Measurements from ENCODE around the gene SCT. TPM values are rescaled to one million over a fixed set of nuclear protein-coding genes. Genes with fewer than 3 reads are reported as not detected.

Gene SCT
- total RNA-seq, 4 donors from 2014 or later = not detected

DNA sequence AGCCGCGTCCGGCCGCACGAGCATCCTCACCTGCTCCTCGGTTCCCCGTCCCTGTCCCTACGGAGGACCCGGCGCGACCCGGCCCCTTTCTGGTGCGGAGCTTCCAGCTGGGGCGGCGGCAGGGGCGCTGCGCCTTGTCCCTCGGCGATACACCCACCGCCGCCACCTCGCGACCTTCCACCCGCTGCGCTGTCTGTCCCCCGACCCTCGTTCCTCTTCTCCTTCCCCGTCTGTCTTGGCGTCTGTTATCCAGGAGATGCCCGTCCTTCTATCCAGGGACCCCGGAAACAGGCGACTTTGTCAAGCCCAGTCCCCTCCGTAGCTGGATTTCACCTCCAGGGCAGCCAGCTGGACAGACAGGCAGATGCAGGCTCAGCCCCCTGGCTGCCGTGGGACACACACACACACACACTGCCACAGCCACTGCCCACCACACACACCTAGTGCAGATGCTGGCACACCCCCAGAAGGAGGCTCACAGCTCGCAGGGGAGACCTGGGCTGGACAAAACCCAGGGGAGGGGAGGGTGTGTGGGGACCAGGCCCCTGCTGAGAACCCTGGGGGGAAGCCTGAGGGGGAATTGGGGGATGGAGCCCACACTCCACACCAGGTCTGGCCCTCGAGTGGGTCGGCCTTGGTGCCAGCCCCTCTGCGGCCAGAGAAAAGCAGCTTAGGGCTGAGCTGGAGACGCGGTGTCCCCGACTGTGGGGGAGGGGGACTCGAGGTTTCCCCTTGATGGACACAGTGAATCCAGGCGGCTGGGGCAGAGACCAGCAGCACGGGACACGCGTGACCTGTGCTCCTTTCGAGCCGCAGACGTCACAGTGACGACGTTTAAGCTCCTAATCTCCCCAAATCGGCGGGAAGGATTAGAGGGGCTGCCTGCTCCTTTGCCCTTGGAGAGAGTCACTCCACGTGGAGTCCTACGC, 10.9 kb upstream of the SCT start:
- ATAC-seq (ENCODE audit: low FRiP score) (no peak), DNase-seq (ENCODE audit: low spot score) (no peak)
- TF ChIP-seq, protein P1, sequence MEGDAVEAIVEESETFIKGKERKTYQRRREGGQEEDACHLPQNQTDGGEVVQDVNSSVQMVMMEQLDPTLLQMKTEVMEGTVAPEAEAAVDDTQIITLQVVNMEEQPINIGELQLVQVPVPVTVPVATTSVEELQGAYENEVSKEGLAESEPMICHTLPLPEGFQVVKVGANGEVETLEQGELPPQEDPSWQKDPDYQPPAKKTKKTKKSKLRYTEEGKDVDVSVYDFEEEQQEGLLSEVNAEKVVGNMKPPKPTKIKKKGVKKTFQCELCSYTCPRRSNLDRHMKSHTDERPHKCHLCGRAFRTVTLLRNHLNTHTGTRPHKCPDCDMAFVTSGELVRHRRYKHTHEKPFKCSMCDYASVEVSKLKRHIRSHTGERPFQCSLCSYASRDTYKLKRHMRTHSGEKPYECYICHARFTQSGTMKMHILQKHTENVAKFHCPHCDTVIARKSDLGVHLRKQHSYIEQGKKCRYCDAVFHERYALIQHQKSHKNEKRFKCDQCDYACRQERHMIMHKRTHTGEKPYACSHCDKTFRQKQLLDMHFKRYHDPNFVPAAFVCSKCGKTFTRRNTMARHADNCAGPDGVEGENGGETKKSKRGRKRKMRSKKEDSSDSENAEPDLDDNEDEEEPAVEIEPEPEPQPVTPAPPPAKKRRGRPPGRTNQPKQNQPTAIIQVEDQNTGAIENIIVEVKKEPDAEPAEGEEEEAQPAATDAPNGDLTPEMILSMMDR (IDR thresholded peaks at IDR 0.05) = no peak

DNA sequence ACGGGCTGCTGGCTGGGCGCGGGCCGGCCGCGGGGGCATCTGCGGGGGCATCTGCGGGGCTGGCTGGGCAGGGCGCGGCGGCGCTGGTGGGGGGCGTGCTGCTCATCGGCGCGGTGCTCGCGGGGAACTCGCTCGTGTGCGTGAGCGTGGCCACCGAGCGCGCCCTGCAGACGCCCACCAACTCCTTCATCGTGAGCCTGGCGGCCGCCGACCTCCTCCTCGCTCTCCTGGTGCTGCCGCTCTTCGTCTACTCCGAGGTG, 10.3 kb upstream of the SCT start:
- TF ChIP-seq, protein P1 (IDR thresholded peaks at IDR 0.05) = no peak
- DNase-seq (ENCODE audit: low spot score) = no peak
- ATAC-seq (ENCODE audit: low FRiP score) = no peak

DNA sequence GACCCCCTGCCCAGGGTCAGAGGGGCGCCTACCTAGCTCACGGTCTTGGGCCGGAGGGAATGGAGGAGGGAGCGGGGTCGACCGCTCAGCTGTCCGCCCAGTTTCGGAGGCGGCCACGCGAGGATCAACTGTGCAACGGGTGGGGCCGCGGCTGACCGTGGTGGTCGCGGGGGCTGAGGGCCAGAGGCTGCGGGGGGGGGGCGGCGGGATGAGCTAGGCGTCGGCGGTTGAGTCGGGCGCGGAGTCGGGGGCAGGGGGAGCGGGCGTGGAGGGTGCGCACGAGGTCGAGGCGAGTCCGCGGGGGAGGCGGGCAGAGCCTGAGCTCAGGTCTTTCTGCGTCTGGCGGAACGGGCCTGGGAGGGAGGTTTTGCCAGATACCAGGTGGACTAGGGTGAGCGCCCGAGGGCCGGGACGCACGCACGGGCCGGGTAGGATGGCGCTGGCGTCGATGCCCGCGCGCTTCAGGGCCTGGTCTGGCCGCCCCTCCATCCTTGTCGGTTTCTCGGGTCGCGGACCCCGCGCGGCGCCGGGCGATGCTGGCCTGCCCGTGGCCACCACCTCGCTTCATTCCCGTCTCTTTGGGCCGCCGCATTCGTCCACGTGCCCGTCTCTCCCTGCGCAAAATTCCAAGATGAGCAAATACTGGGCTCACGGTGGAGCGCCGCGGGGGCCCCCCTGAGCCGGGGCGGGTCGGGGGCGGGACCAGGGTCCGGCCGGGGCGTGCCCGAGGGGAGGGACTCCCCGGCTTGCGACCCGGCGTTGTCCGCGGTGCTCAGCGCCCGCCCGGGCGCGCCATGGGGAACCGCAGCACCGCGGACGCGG, 9.7 kb upstream of the SCT start, which contains the start of gene DRD4:
TSS of gene DRD4 (plus strand) at position 759 of the 822 bp plus-strand sequence. CDS start at position 795, 36 bp downstream.
- DNase-seq (ENCODE audit: low spot score) (no peak), ATAC-seq (ENCODE audit: low FRiP score) (peak; percentile 77)
- TF ChIP-seq, protein P1 (IDR thresholded peaks at IDR 0.05) = no peak

DNA sequence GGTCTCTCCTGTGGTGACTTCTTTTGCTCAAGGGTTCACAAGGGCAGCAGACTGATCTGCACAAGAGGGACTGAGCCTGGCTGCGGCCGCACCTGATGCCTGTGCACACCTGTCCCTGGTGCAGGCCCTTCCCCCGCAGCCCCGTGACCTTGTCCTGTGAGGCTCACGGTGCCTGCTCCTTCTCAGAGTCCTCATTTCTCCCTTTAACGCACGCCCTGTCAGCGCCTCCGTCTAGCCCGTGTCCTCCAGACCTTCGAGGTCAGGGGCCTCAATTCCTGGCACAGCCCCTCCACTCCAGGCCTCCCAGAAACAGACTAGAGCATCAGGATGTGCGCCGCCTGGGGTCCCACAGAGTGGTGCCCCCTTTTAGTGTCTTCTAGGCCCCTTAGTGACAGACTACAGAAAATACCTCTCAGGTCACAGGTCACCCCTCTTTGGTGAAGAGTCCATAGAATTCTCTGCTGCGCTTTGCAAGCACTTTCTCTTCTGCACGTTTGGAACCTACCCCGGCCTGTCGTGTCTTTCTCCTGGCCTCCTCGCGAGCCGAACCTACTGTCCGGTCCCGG, 9.0 kb upstream of the SCT start:
- no peak for ATAC-seq (ENCODE audit: low FRiP score)
- DNase-seq (ENCODE audit: low spot score) = no peak
- TF ChIP-seq, protein P1 (IDR thresholded peaks at IDR 0.05) = no peak

DNA sequence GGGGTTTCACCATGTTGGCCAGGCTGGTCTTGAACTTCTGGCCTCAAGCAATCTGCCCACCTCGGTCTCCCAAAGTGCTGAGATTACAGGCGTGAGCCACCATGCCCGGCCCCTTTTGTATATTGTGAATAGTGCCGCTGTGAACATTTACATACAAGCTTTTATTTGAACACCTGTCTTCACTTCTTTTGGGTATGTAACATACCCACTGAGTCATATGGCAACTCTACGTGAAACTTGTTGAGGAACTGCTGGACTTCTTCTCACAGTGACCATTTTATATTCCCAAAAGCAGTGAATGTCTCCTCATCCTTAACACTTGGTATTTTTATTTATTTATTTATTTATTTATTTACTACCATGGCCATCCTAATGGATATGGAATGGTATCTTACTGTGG, 3.9 kb upstream of the SCT start:
- ATAC-seq (ENCODE audit: low FRiP score) (no peak), DNase-seq (ENCODE audit: low spot score) (no peak)
- TF ChIP-seq, protein P1 (IDR thresholded peaks at IDR 0.05) = no peak

DNA sequence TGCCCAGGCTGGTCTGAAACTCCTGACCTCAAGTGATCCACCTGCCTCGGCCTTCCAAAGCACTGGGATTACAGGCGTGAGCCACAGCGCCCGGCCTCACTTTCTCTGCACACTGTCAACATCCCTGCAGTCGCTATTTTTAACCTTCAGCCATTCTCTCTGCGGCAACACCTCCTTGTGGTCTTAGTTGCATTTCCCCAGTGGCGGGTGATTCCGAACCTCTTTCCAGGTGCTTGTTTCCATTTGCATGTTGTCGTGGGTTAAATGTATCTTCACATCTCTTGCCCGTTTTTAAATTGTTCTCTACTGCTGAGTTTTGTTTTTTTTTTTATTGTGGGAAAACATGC, 2.2 kb upstream of the SCT start:
- no peak for DNase-seq (ENCODE audit: low spot score)
- ATAC-seq (ENCODE audit: low FRiP score) = no peak
- TF ChIP-seq, protein P1 (IDR thresholded peaks at IDR 0.05) = no peak

All from omental fat pad (tissue), 4 donors.